DOHH2 (cell line): Measurements from ENCODE around the gene INTS12.

Experiments used
- EZH2phosphoT487 ChIP-seq: fragments of 200-600 bp; sonication (generic); IDR thresholded peaks from 2 replicates; pipeline ENCODE4 v1.6.1; 2017; ENCODE audit warnings: borderline replicate concordance, mild to moderate bottlenecking, antibody characterized with exemption, low read length, moderate library complexity, mixed read lengths
- TF ChIP-seq, protein P1 (sequence below): fragments of 200-600 bp; sonication (generic); IDR thresholded peaks from one replicate; pipeline ENCODE4 v1.5.1; 2014; ENCODE audit warnings: antibody characterized with exemption, mild to moderate bottlenecking, low read depth, low read length; ENCODE audit not compliant: poor library complexity, severe bottlenecking

DNA sequence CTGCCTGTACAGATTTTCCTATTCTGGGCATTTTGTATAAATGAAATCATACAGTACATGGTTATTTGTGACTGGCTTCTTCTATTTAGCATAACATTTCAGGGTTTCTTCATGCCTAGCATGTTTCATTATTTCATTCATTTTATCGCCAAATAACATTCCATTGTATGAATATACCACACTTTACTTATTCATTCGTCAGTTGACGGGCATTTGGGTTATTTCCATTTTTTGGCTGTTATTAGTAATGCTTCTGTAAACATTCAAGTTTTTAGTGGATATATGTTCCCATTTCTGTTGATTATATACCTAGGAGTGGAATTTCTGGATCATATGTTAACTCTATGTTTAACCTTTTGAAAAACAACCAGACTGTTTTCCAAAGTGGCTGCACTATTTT, 47.5 kb downstream of the INTS12 start:
- TF ChIP-seq, protein P1, sequence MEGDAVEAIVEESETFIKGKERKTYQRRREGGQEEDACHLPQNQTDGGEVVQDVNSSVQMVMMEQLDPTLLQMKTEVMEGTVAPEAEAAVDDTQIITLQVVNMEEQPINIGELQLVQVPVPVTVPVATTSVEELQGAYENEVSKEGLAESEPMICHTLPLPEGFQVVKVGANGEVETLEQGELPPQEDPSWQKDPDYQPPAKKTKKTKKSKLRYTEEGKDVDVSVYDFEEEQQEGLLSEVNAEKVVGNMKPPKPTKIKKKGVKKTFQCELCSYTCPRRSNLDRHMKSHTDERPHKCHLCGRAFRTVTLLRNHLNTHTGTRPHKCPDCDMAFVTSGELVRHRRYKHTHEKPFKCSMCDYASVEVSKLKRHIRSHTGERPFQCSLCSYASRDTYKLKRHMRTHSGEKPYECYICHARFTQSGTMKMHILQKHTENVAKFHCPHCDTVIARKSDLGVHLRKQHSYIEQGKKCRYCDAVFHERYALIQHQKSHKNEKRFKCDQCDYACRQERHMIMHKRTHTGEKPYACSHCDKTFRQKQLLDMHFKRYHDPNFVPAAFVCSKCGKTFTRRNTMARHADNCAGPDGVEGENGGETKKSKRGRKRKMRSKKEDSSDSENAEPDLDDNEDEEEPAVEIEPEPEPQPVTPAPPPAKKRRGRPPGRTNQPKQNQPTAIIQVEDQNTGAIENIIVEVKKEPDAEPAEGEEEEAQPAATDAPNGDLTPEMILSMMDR, result no peak
- TF ChIP-seq EZH2phosphoT487, result no peak
